ENCODE results near the gene ATN1.

Gene ATN1

GRCh38 chr12:6923851-6924250, 3.9 kb upstream of the ATN1 start:
- H3K4me3 ChIP-seq (replicated peaks in 1 of 2; ENCODE audit: low read depth in 2 of 2, low read length in 2 of 2), result no peak overlapping the region
- no peak for DNase-seq (ENCODE audit: low read depth in 2 of 2)
- TF ChIP-seq CTCF (IDR thresholded peaks at IDR 0.05; ENCODE audit: low read depth, low read length), result no peak

GRCh38 chr12:6925239-6925539, 2.6 kb upstream of the ATN1 start:
- no peak for TF ChIP-seq CTCF (IDR thresholded peaks at IDR 0.05; ENCODE audit: low read depth, low read length)
- H3K4me3 ChIP-seq (replicated peaks in 1 of 2; ENCODE audit: low read depth in 2 of 2, low read length in 2 of 2), result no peak overlapping the region
- DNase-seq (ENCODE audit: low read depth in 2 of 2), result no peak

- peak overlapping the region; percentile 79 to 89 for H3K4me3 ChIP-seq (replicated peaks in 1 of 2; ENCODE audit: low read depth in 2 of 2, low read length in 2 of 2)
- TF ChIP-seq CTCF (IDR thresholded peaks at IDR 0.05; ENCODE audit: low read depth, low read length), result no peak
- DNase-seq (ENCODE audit: low read depth in 2 of 2), result peak; percentile 78 to 95
Measured at GRCh38 chr12:6925540-6926279, 2.0 kb upstream of the ATN1 start.

- peak overlapping the region; percentile 79 to 89 for H3K4me3 ChIP-seq (replicated peaks in 1 of 2; ENCODE audit: low read depth in 2 of 2, low read length in 2 of 2)
- no peak for TF ChIP-seq CTCF (IDR thresholded peaks at IDR 0.05; ENCODE audit: low read depth, low read length)
- no peak for DNase-seq (ENCODE audit: low read depth in 2 of 2)
Measured at GRCh38 chr12:6928022-6928702, 403 bp downstream of the ATN1 start.

GRCh38 chr12:6928703-6929407, 1.1 kb downstream of the ATN1 start:
- peak overlapping the region; percentile 79 to 89 for H3K4me3 ChIP-seq (replicated peaks in 1 of 2; ENCODE audit: low read depth in 2 of 2, low read length in 2 of 2)
- no peak for TF ChIP-seq CTCF (IDR thresholded peaks at IDR 0.05; ENCODE audit: low read depth, low read length)
- no peak for DNase-seq (ENCODE audit: low read depth in 2 of 2)

GRCh38 chr12:6929466-6930452, 2.0 kb downstream of the ATN1 start:
- peak overlapping the region; percentile 79 to 89 for H3K4me3 ChIP-seq (replicated peaks in 1 of 2; ENCODE audit: low read depth in 2 of 2, low read length in 2 of 2)

More at GRCh38 chr12:6929466-6930452, 2.0 kb downstream of the ATN1 start:
- DNase-seq (ENCODE audit: low read depth in 2 of 2), result no peak
- TF ChIP-seq CTCF (IDR thresholded peaks at IDR 0.05; ENCODE audit: low read depth, low read length), result no peak

All from cardiac fibroblast (primary cell).